HG03521 (cell line): ENCODE results near the gene DOCK1.

ENCODE experiments used
- ATAC-seq: cut with Tn5 transposase; IDR thresholded peaks from one replicate; pipeline ENCODE4 v1.9.1; 2021; ENCODE audit warnings: mild to moderate bottlenecking, moderate library complexity; ENCODE audit not compliant: unreplicated experiment

DOCK1 gene

GRCh38 chr10:127326883-127327282 is 421.7 kb downstream of the DOCK1 start:
- no peak for ATAC-seq

GRCh38 chr10:127331696-127332095 is 426.5 kb downstream of the DOCK1 start:
- ATAC-seq: no peak

GRCh38 chr10:127332631-127333030 is 427.4 kb downstream of the DOCK1 start:
- no peak for ATAC-seq

DNA sequence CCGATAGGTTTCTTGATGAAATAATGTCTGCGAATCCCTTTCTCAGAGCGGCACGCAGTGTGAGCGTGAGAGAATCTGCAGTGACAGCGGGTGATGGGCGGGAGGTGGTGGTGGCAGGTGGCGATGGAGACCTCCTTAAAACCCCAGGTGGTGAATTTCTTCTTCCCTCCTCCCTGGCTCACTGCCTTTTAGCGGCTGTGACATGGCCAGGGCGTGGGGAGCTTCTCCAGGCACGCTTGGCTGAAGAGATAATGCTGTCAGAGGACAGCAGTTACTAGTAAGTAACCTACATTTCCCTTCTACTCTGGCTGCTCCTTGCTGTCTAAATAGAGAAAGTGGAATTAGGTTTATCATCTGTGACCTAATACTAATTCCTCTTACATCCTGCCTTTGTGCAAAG is 432.6 kb downstream of the DOCK1 start:
- no peak for ATAC-seq

- no peak for ATAC-seq
Observed at GRCh38 chr10:127338399-127339110, 433.3 kb downstream of the DOCK1 start.

- no peak for ATAC-seq
Observed at GRCh38 chr10:127343821-127344220, 438.6 kb downstream of the DOCK1 start.

- no peak for ATAC-seq
Observed at GRCh38 chr10:127344346-127344745, 439.1 kb downstream of the DOCK1 start.

DNA sequence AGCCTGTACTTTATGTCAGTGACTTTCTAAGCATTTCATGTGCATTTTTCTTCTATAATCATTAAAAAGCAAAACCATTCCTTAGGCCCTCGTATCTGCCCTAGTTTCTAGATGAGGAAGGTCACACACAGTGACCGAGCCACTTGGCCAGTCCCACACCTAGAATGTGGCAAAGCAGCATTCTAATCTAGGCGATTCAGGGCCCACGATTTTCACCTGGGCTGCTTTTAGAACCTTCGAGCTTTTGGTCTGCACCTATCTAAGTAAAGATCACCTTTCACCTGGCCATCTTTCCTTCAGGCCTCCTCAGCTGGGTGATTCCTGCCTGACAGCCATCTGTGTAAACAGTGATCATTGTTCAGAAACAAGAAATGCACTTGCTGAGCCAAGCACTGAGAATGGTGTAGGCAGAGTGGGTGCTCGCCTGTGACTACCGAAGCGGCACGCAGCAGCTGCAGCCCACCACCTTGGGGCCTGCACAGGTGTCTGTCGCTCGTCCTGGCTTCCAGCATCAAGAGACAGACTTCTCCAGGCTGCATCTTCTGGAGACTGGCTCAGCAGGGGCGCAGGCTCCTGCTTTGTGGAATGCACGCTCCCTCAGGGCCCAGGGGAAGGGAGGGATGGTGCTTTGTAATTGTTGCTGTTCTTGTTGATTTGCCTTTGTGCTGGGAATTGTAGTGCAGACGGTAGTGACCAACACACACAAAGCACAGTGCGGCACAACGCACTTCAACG is 440.2 kb downstream of the DOCK1 start:
- no peak for ATAC-seq

- peak; percentile 48 for ATAC-seq
Observed at GRCh38 chr10:127346604-127347003, 441.4 kb downstream of the DOCK1 start.

DNA sequence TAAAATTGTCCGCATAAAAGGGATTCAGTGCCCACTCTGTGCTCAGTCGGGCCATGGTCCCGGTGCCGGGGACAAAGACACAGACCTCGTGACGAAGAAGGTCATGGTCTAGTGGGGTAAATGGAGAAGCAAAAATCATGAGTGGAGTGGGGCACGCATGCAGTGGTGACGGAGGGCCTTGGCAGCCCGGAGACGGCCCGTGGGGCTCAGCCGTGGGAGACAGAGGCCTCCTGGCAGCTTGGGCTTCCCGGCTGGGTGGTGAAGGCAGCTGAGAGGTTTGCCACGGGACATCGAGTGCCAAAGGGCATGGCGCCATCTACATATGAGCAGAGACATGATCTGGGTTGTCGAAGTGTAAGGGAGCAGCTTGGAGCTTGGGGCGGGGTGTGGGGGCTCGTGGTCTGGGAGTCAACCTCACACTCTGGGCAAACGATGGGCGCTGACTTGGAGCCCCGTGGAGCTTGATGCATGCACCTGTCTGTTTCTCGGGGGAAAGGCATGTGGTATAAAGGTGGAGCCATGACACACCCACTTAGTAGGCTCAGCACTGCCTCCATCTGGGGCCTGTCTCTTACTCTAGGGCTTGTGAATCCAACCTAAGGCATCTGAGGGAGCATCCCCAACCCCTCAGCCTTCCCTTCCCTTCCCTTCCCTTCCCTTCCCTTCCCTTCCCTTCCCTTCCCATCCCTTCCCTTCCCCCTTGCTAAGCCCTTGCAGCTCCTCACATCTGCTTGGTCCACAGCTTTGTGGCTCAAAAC is 442.2 kb downstream of the DOCK1 start:
- ATAC-seq: no peak

DNA sequence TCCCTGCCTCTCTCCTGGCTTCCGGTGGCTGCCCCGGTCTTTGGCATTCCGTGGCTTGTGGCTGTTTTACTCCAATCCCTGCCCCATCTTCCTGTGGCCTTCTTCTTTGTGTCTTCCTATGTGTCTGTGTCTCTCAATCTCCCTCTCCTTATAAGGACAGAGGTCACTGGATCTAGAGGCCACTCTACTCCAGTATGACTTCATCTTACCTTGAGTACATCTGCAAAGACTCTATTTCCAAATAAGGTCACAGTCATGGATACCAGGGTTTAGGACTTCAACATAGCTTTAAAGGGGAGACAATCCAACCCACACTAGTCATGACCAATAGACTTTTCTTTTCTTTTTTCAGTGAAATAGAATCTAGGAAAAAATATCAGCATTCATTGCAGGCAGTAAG is 444.5 kb downstream of the DOCK1 start:
- ATAC-seq: no peak

- ATAC-seq: no peak
Observed at GRCh38 chr10:127351542-127351941, 446.3 kb downstream of the DOCK1 start.

DNA sequence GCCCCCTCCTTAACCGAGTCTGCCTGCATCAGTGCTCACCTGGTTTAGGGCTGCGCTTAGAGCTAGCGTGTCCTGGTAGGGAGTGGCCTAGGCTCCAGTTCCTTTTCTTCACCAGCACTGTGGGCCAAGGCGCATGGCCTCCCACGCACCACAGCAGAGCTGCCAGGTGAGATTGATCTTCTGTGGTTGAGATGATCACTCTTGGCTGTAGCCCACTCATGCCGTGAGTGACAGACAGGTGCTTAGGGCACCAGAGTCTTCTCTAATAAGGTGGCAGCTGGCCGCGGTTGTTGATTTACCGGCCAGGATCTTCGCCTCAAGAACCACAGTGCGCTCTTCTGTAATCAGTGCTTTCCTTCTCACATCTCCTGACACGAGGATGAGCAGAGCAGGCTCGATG is 448.3 kb downstream of the DOCK1 start:
- ATAC-seq: no peak

- no peak for ATAC-seq
Observed at GRCh38 chr10:127354255-127354654, 449.0 kb downstream of the DOCK1 start.

GRCh38 chr10:127354992-127355391 is 449.8 kb downstream of the DOCK1 start:
- ATAC-seq: no peak

- ATAC-seq: no peak
Observed at GRCh38 chr10:127356360-127356759, 451.1 kb downstream of the DOCK1 start.

- ATAC-seq: no peak
Observed at GRCh38 chr10:127357265-127357664, 452.0 kb downstream of the DOCK1 start.

DNA sequence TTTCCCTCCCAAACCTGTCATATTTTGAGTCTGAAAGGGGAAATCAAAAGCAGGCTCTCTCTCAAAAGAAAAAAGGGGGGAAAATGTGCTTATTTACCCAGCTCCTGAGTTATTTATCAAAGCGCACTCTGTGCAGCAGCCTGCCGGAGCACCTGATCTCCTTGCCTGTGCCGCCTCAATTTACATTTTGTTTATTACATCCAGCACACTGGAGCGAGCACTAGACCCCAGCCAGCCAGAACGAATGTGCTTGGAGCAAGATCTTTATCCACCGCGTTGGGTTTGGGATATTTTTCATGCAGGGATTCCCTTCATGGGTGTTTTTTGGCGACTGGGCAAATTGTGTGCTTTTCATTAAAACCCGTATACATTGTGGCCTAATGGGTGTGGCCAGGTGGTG is 453.1 kb downstream of the DOCK1 start:
- no peak for ATAC-seq

GRCh38 chr10:127364034-127364433 is 458.8 kb downstream of the DOCK1 start:
- ATAC-seq: no peak

- ATAC-seq: no peak
Observed at GRCh38 chr10:127368101-127368500, 462.9 kb downstream of the DOCK1 start.

DNA sequence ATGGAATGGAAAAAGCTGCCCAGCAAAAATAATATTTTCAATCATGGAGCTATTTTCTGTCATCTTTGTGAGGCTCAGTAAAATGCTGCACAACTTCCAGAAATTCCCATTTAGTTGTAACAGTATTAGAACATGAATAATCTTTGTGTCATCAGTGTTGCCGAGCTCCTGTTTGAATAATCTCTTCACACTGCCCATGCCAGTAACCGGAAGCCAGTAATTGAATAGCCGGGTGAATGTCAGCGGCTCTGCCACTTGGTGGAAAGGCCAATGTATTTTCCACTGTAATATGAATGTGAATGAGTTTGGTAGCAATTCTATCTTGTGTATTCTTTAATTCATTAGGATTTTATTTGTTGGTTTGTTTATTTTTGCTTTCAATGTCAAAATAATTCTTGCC is 463.7 kb downstream of the DOCK1 start:
- no peak for ATAC-seq

DNA sequence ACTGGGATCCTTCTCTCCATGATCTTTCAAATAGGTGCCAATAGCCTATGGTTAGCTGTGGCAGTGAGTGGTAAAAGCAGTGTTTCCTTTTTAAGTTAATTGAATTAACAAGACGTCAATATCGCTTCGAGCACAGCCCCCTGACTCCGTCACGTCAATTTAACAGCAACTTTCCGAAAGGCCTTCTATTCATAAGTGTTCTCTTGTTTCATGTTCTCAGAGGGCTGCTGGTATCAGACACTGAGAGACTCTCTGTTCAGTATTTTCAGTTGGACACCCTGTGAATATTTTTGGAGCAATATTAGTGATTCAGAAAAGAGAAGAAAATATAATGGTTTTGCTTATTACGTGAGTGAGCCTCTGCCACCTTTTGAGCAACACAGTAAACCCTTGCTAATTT is 465.4 kb downstream of the DOCK1 start:
- no peak for ATAC-seq
